ENCODE data around the gene AKAP8L. TPM values are rescaled to one million over a fixed set of nuclear protein-coding genes. Genes with fewer than 3 reads are reported as not detected.

The AKAP8L gene
- total RNA-seq, 1 donor from 2014 or later = 91.4 TPM

- intact Hi-C loops (cut with micrococcal nuclease) = loop anchor here (1.0 kb wide), 3 partner anchors 13 to 31 kb away; no protein-coding TSS in a partner anchor
These were observed 31.1 kb upstream of the AKAP8L start, which contains the start of gene WIZ for GRCh38 chr19:15449620-15450527. WIZ (minus strand) TSS chr19:15449956; CDS start chr19:15448307, 1,649 bp downstream.

- intact Hi-C loops (cut with micrococcal nuclease) = no loop called here
These were observed 30.2 kb upstream of the AKAP8L start for GRCh38 chr19:15448778-15449619.

GRCh38 chr19:15448044-15448777 is 29.4 kb upstream of the AKAP8L start:
- intact Hi-C loops (cut with micrococcal nuclease) = no loop called here

GRCh38 chr19:15447057-15447456 is 28.3 kb upstream of the AKAP8L start:
- intact Hi-C loops (cut with micrococcal nuclease) = no loop called here

GRCh38 chr19:15445807-15446376 is 27.1 kb upstream of the AKAP8L start:
- intact Hi-C loops (cut with micrococcal nuclease) = no loop called here

GRCh38 chr19:15445227-15445605 is 26.4 kb upstream of the AKAP8L start:
- intact Hi-C loops (cut with micrococcal nuclease) = no loop called here

- intact Hi-C loops (cut with micrococcal nuclease) = no loop called here
These were observed 25.9 kb upstream of the AKAP8L start for GRCh38 chr19:15444505-15445226.

- intact Hi-C loops (cut with micrococcal nuclease) = no loop called here
These were observed 25.1 kb upstream of the AKAP8L start for GRCh38 chr19:15443838-15444237.

GRCh38 chr19:15443325-15443724 is 24.5 kb upstream of the AKAP8L start:
- intact Hi-C loops (cut with micrococcal nuclease) = no loop called here

GRCh38 chr19:15442142-15442920 is 23.5 kb upstream of the AKAP8L start:
- intact Hi-C loops (cut with micrococcal nuclease) = no loop called here

- intact Hi-C loops (cut with micrococcal nuclease) = no loop called here
These were observed 22.5 kb upstream of the AKAP8L start for GRCh38 chr19:15441317-15441716.

- intact Hi-C loops (cut with micrococcal nuclease) = loop anchor here (10.0 kb wide), 1 partner anchor 675 kb away; the partner anchor contains the start of gene RAB8A
These were observed 21.2 kb upstream of the AKAP8L start for GRCh38 chr19:15439821-15440641.

GRCh38 chr19:15439078-15439799 is 20.5 kb upstream of the AKAP8L start:
- intact Hi-C loops (cut with micrococcal nuclease) = loop anchor here (10.0 kb wide), 1 partner anchor 676 kb away; the partner anchor contains the start of gene RAB8A

- intact Hi-C loops (cut with micrococcal nuclease) = loop anchor here (10.0 kb wide), 1 partner anchor 676 kb away; the partner anchor contains the start of gene RAB8A
These were observed 19.8 kb upstream of the AKAP8L start for GRCh38 chr19:15438577-15438976.

- intact Hi-C loops (cut with micrococcal nuclease) = loop anchor here (10.0 kb wide), 1 partner anchor 677 kb away; the partner anchor contains the start of gene RAB8A
These were observed 19.3 kb upstream of the AKAP8L start for GRCh38 chr19:15438124-15438496.

GRCh38 chr19:15437355-15438123 is 18.8 kb upstream of the AKAP8L start:
- intact Hi-C loops (cut with micrococcal nuclease) = loop anchor here (10.0 kb wide), 1 partner anchor 677 kb away; the partner anchor contains the start of gene RAB8A

GRCh38 chr19:15436826-15437110 is 18.0 kb upstream of the AKAP8L start:
- intact Hi-C loops (cut with micrococcal nuclease) = loop anchor here (10.0 kb wide), 1 partner anchor 678 kb away; the partner anchor contains the start of gene RAB8A

Measured in T-helper 1 cell treated with Interleukin-12 subunit alpha and Interleukin-12 subunit beta and Interleukin-4 antibody, amounts not matched to agents 30 ng/mL and 1 ng/mL, for 36 hours (primary cell).